Spleen (tissue), 11 donors: ENCODE results near the gene DOCK4. TPM values are rescaled to one million over a fixed set of nuclear protein-coding genes. Genes with fewer than 3 reads are reported as not detected.
A peak's percentile ranks its signal among the peaks of the same experiment; 100 is the strongest.

Experiments used
- DNase-seq: peaks from one replicate; pipeline ENCODE4 v3.0.0-alpha.2; 2020
- H3K27ac ChIP-seq, 8 donors: fragments of 200-600 bp; sonication (generic) in 7 of 8; 1 replicate in 4 of 8; 2 replicates in 4 of 8; pipeline versions ENCODE4 v1.5.0 to v1.8.0; 2016 to 2021; ENCODE audit warnings: inconsistent platforms in 4 of 8, mild to moderate bottlenecking in 4 of 8, moderate library complexity in 1 of 8
- H3K27me3 ChIP-seq, 7 donors: fragments of 200-600 bp; sonication (generic) in 6 of 7; replicated peaks in 1 of 7; 1 replicate in 4 of 7; 2 replicates in 3 of 7; pipeline versions ENCODE4 v1.5.0 to v1.8.0; 2016 to 2021; ENCODE audit warnings: inconsistent platforms in 3 of 7, mild to moderate bottlenecking in 1 of 7
- H3K36me3 ChIP-seq, 6 donors: fragments of 200-600 bp; sonication (generic) in 5 of 6; 1 replicate in 4 of 6; 2 replicates in 2 of 6; pipeline versions ENCODE4 v1.5.0 to v1.8.0; 2016 to 2021; ENCODE audit warnings: inconsistent platforms in 2 of 6
- H3K4me1 ChIP-seq, 6 donors: fragments of 200-600 bp; sonication (generic) in 5 of 6; 1 replicate in 3 of 6; 2 replicates in 3 of 6; pipeline versions ENCODE4 v1.5.0 to v1.8.0; 2016 to 2021; ENCODE audit warnings: inconsistent platforms in 3 of 6
- H3K4me3 ChIP-seq, 8 donors: fragments of 200-600 bp; sonication (generic) in 7 of 8; 1 replicate in 4 of 8; 2 replicates in 4 of 8; pipeline versions ENCODE4 v1.5.0 to v1.8.0; 2016 to 2021; ENCODE audit warnings: inconsistent platforms in 4 of 8, mild to moderate bottlenecking in 4 of 8, moderate library complexity in 2 of 8
- H3K9me3 ChIP-seq, 8 donors: fragments of 200-600 bp; sonication (generic) in 7 of 8; 1 replicate in 4 of 8; 2 replicates in 4 of 8; pipeline versions ENCODE4 v1.5.0 to v1.8.0; 2016 to 2021; ENCODE audit warnings: inconsistent platforms in 4 of 8
- CTCF ChIP-seq, 11 experiments: fragments of 200-600 bp in 7 of 11; fragments of 450-650 bp in 4 of 11; sonication (generic) in 4 of 11; IDR thresholded peaks in 8 of 11; conservative IDR thresholded peaks in 3 of 11; 1 replicate in 7 of 11; 2 replicates in 4 of 11; pipeline versions ENCODE4 v1.4.0 to v1.8.0; 2016 to 2021; ENCODE audit warnings: antibody characterized with exemption in 11 of 11, inconsistent platforms in 4 of 11, mild to moderate bottlenecking in 1 of 11
- POLR2A ChIP-seq, 3 donors: fragments of 450-650 bp; IDR thresholded peaks; one replicate each; pipeline ENCODE4 v1.5.1; 2017; ENCODE audit warnings: antibody characterized with exemption in 3 of 3, mild to moderate bottlenecking in 1 of 3
- POLR2AphosphoS5 ChIP-seq, 3 donors: sonication (generic); formaldehyde crosslinking; IDR thresholded peaks; one replicate each; pipeline ENCODE4 v1.5.1; 2017; ENCODE audit warnings: antibody characterized with exemption in 3 of 3
- WGBS, 5 donors: extraction: QIAGEN DNeasy Blood & Tissue Kit in 3 of 5; methylation state at CpG; one replicate each; pipeline versions ENCODE4 v1.1.5 to v1.1.7; 2013 to 2018; 5-methylcytosine and 5-hydroxymethylcytosine counted together
- intact Hi-C: fragments of 100-400 bp; cut with DNase I; formaldehyde crosslinking; loops from one replicate; pipeline ENCODE4 v1.15.0; 2023; ENCODE audit warnings: low total_unique reads
- polyA plus RNA-seq, 3 donors: library from polyadenylated mRNA; stranded (reverse); fragments of 200-250 nt; gene quantifications; one replicate each; pipeline ENCODE4 v1.2.1, GENCODE V29; 2013
- total RNA-seq, 7 donors: library from RNA; depleted of rRNA in 3 of 7; stranded (reverse); fragments of >200 nt in 3 of 7; fragmentation: NEBNext Ultra II Directional in 4 of 7; extraction: Animal tissue kit (Norgen Biotek cat#: 25700) in 4 of 7; gene quantifications; one replicate each; pipeline versions ENCODE4 v1.1.0 to v1.2.1, GENCODE V29; 2016 to 2021
- donor health status: healthy with polysubstance abuse.
- donor health status: DM: no; HTN: no; CAD: no; lungs with moderate emphysema.
- donor health status: DM: no; HTN: no; CAD: no.
- donor health status: Bipolar disorder and iron deficiency.
- donor health status: healthy.
- donor health status: DM: no; HTN: no; CAD: no.
- donor health status: DM: yes; HTN: yes; CAD: no.

DOCK4 gene
- total and polyA plus RNA-seq, 10 donors: 1.4 to 26.9 (median 14.2) TPM

GRCh38 chr7:112205343-112206237 is 609 bp downstream of the DOCK4 start:
- Histone ChIP-seq H3K27me3 (peaks cover 0 to 43% (median 5%) of the 10 kb centered on the region in 7 donors), H3K36me3 (no peaks in the 10 kb centered on the region), H3K4me1 (peaks cover 13 to 58% (median 36%) of the 10 kb centered on the region in 6 donors), H3K27ac (peak overlapping the region; percentile 44 to 92 (median 82)), H3K4me3 (peak overlapping the region; percentile 56 to 96 (median 91)), H3K9me3 (no peaks in the 10 kb centered on the region)
- TF ChIP-seq CTCF (IDR thresholded peaks at IDR 0.05 in 8 of 11, conservative IDR thresholded peaks at IDR 0.05 in 3 of 11): no peak
- TF ChIP-seq POLR2AphosphoS5 (IDR thresholded peaks at IDR 0.05): no peak
- no peak for TF ChIP-seq POLR2A (IDR thresholded peaks at IDR 0.05)
- intact Hi-C loops: no loop called here
- DNase-seq: peak; percentile 93
- WGBS, 5 donors: 0 to 1% (median 1%) methylated on average over 57 to 69 of the region's 69 CpGs

- intact Hi-C loops: no loop called here
- H3K27ac ChIP-seq: peak overlapping the region in 6 of 8 donors; percentile 81 to 92 (median 84)
- DNase-seq: no peak
Measured at GRCh38 chr7:112204499-112205342, 1.5 kb downstream of the DOCK4 start.

GRCh38 chr7:112203365-112203739 is 2.8 kb downstream of the DOCK4 start:
- Histone ChIP-seq H3K36me3 (no peaks in the 10 kb centered on the region), H3K9me3 (no peaks in the 10 kb centered on the region), H3K27ac (no peak overlapping the region), H3K4me1 (peaks cover 13 to 49% (median 36%) of the 10 kb centered on the region in 6 donors), H3K27me3 (peaks cover 0 to 43% (median 5%) of the 10 kb centered on the region in 7 donors), H3K4me3 (no peak overlapping the region)
- TF ChIP-seq CTCF (IDR thresholded peaks at IDR 0.05 in 8 of 11, conservative IDR thresholded peaks at IDR 0.05 in 3 of 11) (no peak), POLR2A (IDR thresholded peaks at IDR 0.05) (no peak), POLR2AphosphoS5 (IDR thresholded peaks at IDR 0.05) (no peak)
- DNase-seq: no peak
- intact Hi-C loops: no loop called here
- 66 to 78% (median 71%) methylated on average over 4 of the region's 4 CpGs for WGBS, 5 donors

More at GRCh38 chr7:112204499-112205342, 1.5 kb downstream of the DOCK4 start:
- Histone ChIP-seq H3K9me3 (no peaks in the 10 kb centered on the region), H3K36me3 (no peaks in the 10 kb centered on the region), H3K27me3 (peaks cover 0 to 43% (median 5%) of the 10 kb centered on the region in 7 donors), H3K4me1 (peaks cover 13 to 57% (median 36%) of the 10 kb centered on the region in 6 donors), H3K4me3 (peak overlapping the region; percentile 56 to 96 (median 91))
- 1 to 3% (median 2%) methylated on average over 14 of the region's 14 CpGs for WGBS, 5 donors
- no peak for TF ChIP-seq POLR2A (IDR thresholded peaks at IDR 0.05)
- TF ChIP-seq CTCF (IDR thresholded peaks at IDR 0.05 in 8 of 11, conservative IDR thresholded peaks at IDR 0.05 in 3 of 11): no peak
- TF ChIP-seq POLR2AphosphoS5 (IDR thresholded peaks at IDR 0.05): no peak
